ENCODE results near the gene LRMDA. TPM values are rescaled to one million over a fixed set of nuclear protein-coding genes. Genes with fewer than 3 reads are reported as not detected.

The LRMDA gene
- total and polyA plus RNA-seq, 2 of the 4 experiments (the other 2 are of a cell fraction): 0.07 TPM; not detected in 1

- H4K91ac ChIP-seq (ENCODE audit: insufficient read depth, low read depth, low read length): no peak overlapping the region
- H2AK5ac ChIP-seq (ENCODE audit: low read depth, low read length): no peak overlapping the region
- H2AK9ac ChIP-seq (replicated peaks; ENCODE audit: low read depth, low read length, poor library complexity): no peak overlapping the region
- H3K27me3 ChIP-seq (ENCODE audit: control insufficient read depth, insufficient read depth, low read length): peaks cover 11% of the 10 kb centered on the region
- peaks cover 3% of the 10 kb centered on the region; the same call in 1 of the 2 replicates for H3K4me1 ChIP-seq (ENCODE audit: control insufficient read depth, insufficient read depth, low read length)
- H2BK20ac ChIP-seq (ENCODE audit: low read depth, low read length): no peak overlapping the region
- ChIA-PET POLR2A (ENCODE audit: unreplicated experiment) (interaction anchor here (0.5 kb wide), 1 partner anchor 88 kb away, joined by 5 read pairs; no protein-coding TSS in a partner anchor), CTCF (no interaction called here)
- H3K4me2 ChIP-seq (ENCODE audit: low read depth, low read length): no peak overlapping the region
- dilution Hi-C loops (cut with HindIII; ENCODE audit: low sequenced_read_pairs, unreplicated experiment): no loop called here
- in situ Hi-C loops (cut with MboI; ENCODE audit: low sequenced_read_pairs): no loop called here
- H2BK15ac ChIP-seq (ENCODE audit: low read depth, low read length): no peak overlapping the region
- H3K36me3 ChIP-seq (ENCODE audit: control insufficient read depth, insufficient read depth, low read length): no peaks in the 10 kb centered on the region
- H2AFZ ChIP-seq (replicated peaks; ENCODE audit: low read length, poor library complexity): no peak overlapping the region
- H3K14ac ChIP-seq (replicated peaks; ENCODE audit: low read depth, low read length): no peak overlapping the region
- WGBS, 2 experiments (ENCODE audit: extremely low coverage in 2 of 2, insufficient read length in 1 of 2): no CpG with 5 or more reads among the region's 1 CpG
- no peak overlapping the region for H3K56ac ChIP-seq (ENCODE audit: extremely low read depth, insufficient read depth, low read length)
- no peak overlapping the region for H3K4ac ChIP-seq (ENCODE audit: low read depth, low read length)
- H3K18ac ChIP-seq (ENCODE audit: low read depth, low read length): no peak overlapping the region
- no peak overlapping the region for H2BK120ac ChIP-seq (ENCODE audit: low read depth, low read length)
- ATAC-seq (ENCODE audit: low read depth) (no peak), DNase-seq (no peak)
- no peak overlapping the region for H3K23ac ChIP-seq (ENCODE audit: low read depth, low read length)
- no peak overlapping the region for H3K27ac ChIP-seq (ENCODE audit: insufficient read depth, low read length)
- no peak overlapping the region for H4K5ac ChIP-seq (ENCODE audit: low read depth, low read length)
- H3K9me3 ChIP-seq (ENCODE audit: control insufficient read depth, insufficient read depth, low read length): no peaks in the 10 kb centered on the region
- H3K79me1 ChIP-seq (ENCODE audit: low read depth in 1 of 2, low read length in 2 of 2): no peaks in the 10 kb centered on the region
- no peak overlapping the region for H3K9ac ChIP-seq (ENCODE audit: low read depth, low read length)
- no peak overlapping the region for H2BK5ac ChIP-seq (ENCODE audit: low read depth, low read length, poor library complexity, severe bottlenecking)
- intact Hi-C loops (cut with micrococcal nuclease): no loop called here
- H4K8ac ChIP-seq (ENCODE audit: low read depth in 2 of 2, low read length in 2 of 2): no peak overlapping the region
- TF ChIP-seq RFX5 (IDR thresholded peaks at IDR 0.05; ENCODE audit: low read depth, low read length) (no peak), CHD1 (IDR thresholded peaks at IDR 0.05; ENCODE audit: low read depth, low read length) (no peak), NFE2L2 (IDR thresholded peaks at IDR 0.05; ENCODE audit: low read depth, low read length) (no peak), CTCF (conservative IDR thresholded peaks at IDR 0.05; ENCODE audit: low read depth, low read length) (no peak), BHLHE40 (IDR thresholded peaks at IDR 0.05; ENCODE audit: low read depth, low read length) (no peak), MAZ (IDR thresholded peaks at IDR 0.05; ENCODE audit: borderline replicate concordance, low read depth, low read length) (no peak), RAD21 (IDR thresholded peaks at IDR 0.05; ENCODE audit: low read length) (no peak), ELK1 (IDR thresholded peaks at IDR 0.05; ENCODE audit: borderline replicate concordance, low read depth, low read length) (no peak), MXI1 (IDR thresholded peaks at IDR 0.05; ENCODE audit: borderline replicate concordance, low read depth, low read length) (no peak), RCOR1 (IDR thresholded peaks at IDR 0.05; ENCODE audit: insufficient replicate concordance, low read length) (no peak), MAFK (IDR thresholded peaks at IDR 0.05; ENCODE audit: low read depth, low read length) (no peak), SMC3 (IDR thresholded peaks at IDR 0.05; ENCODE audit: low read depth, low read length) (no peak), CEBPB (IDR thresholded peaks at IDR 0.05; ENCODE audit: low read depth, low read length) (no peak), FOS (IDR thresholded peaks at IDR 0.05; ENCODE audit: low read depth, low read length) (no peak), POLR2A (IDR thresholded peaks at IDR 0.05; ENCODE audit: low read depth, low read length) (no peak)
- TF ChIP-seq, protein P1, sequence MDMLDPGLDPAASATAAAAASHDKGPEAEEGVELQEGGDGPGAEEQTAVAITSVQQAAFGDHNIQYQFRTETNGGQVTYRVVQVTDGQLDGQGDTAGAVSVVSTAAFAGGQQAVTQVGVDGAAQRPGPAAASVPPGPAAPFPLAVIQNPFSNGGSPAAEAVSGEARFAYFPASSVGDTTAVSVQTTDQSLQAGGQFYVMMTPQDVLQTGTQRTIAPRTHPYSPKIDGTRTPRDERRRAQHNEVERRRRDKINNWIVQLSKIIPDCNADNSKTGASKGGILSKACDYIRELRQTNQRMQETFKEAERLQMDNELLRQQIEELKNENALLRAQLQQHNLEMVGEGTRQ (IDR thresholded peaks at IDR 0.05; ENCODE audit: low read depth, low read length): no peak
- no TSS peak for BruUV-seq (replicated peaks)
- no peaks in the 10 kb centered on the region; the same call in 1 of the 2 replicates for H3K9me1 ChIP-seq (ENCODE audit: insufficient read depth, low read length)
- H3K4me3 ChIP-seq (ENCODE audit: insufficient read depth, low read depth, low read length): no peak overlapping the region
- H4K20me1 ChIP-seq (ENCODE audit: insufficient read depth, low read length): no peaks in the 10 kb centered on the region; the same call in 1 of the 2 replicates
These were observed 817.3 kb downstream of the LRMDA start for GRCh38 chr10:76248649-76249200.

Data from IMR-90 (cell line).